Measurements from ENCODE around the gene PPP1R3F.

DNA sequence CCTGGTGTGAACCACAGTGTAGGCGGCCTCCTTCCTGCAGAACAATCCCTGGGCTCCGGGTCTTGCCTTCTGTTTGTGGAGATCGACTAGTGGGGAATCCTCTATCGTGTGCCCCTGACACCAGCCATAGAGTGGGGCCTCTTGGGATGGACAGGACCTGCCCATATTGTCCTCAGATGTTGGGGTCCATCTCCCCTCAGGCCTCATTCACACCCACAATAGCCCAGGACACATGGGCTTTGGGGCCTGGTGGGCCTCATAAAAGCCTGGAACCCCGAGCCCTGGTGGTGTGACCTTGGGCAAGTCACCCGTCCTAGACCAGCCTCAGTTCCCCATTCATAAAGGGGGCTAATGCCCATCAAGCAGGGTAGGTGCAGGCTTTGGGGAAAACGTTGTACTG, 20.6 kb downstream of the PPP1R3F start:
- TF ChIP-seq, protein P1, sequence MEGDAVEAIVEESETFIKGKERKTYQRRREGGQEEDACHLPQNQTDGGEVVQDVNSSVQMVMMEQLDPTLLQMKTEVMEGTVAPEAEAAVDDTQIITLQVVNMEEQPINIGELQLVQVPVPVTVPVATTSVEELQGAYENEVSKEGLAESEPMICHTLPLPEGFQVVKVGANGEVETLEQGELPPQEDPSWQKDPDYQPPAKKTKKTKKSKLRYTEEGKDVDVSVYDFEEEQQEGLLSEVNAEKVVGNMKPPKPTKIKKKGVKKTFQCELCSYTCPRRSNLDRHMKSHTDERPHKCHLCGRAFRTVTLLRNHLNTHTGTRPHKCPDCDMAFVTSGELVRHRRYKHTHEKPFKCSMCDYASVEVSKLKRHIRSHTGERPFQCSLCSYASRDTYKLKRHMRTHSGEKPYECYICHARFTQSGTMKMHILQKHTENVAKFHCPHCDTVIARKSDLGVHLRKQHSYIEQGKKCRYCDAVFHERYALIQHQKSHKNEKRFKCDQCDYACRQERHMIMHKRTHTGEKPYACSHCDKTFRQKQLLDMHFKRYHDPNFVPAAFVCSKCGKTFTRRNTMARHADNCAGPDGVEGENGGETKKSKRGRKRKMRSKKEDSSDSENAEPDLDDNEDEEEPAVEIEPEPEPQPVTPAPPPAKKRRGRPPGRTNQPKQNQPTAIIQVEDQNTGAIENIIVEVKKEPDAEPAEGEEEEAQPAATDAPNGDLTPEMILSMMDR (conservative IDR thresholded peaks at IDR 0.05) = no peak
- TF ChIP-seq ZFX (IDR thresholded peaks at IDR 0.05) = no peak
